H1 (cell line): ENCODE data around the gene FZD8. TPM values are rescaled to one million over a fixed set of nuclear protein-coding genes. Genes with fewer than 3 reads are reported as not detected.

Experiments used
- CTCF ChIA-PET: fragments of 300-600 bp; sonication (Branson Sonifier 250); formaldehyde crosslinking; loops from one replicate; lab custom pipeline; 2021; ENCODE audit not compliant: partially characterized antibody; lab: Charles Lee
- POLR2A ChIA-PET: fragments of 300-600 bp; sonication (Branson Sonifier 250); formaldehyde crosslinking; loops from one replicate; lab custom pipeline; 2021; ENCODE audit warnings: inconsistent platforms; ENCODE audit not compliant: partially characterized antibody; lab: Charles Lee
- DNase-seq, 2 experiments: peaks; one replicate each; pipeline versions ENCODE4 v3.0.0 to v3.0.0-alpha.2; 2010 to 2022; ENCODE audit warnings: low spot score in 2 of 2, low read depth in 1 of 2, mixed read lengths in 1 of 2
- FAIRE-seq: peaks from 2 replicates; lab custom pipeline; 2011; peaks lifted over from hg19 to GRCh38; lab: Jason Lieb, UNC
- H2AFZ ChIP-seq: 2 replicates; pipeline ENCODE4 v1.8.1; 2012; ENCODE audit warnings: low read length, inconsistent platforms
- H2AK5ac ChIP-seq: 2 replicates; pipeline ENCODE4 v1.6.1; 2013; ENCODE audit warnings: low read depth, low read length
- H2BK120ac ChIP-seq: replicated peaks from 2 replicates; pipeline ENCODE3; 2013; ENCODE audit warnings: low read depth, low read length, inconsistent platforms
- H2BK12ac ChIP-seq: 2 replicates; pipeline ENCODE4 v1.6.1; 2013; ENCODE audit warnings: low read depth, low read length
- H2BK15ac ChIP-seq: 2 replicates; pipeline ENCODE4 v1.6.1; 2013; ENCODE audit warnings: low read length
- H2BK20ac ChIP-seq: 2 replicates; pipeline ENCODE4 v1.6.1; 2013; ENCODE audit warnings: low read length
- H2BK5ac ChIP-seq: 2 replicates; pipeline ENCODE4 v1.6.1; 2013; ENCODE audit warnings: low read depth, low read length
- H3K14ac ChIP-seq: 2 replicates; pipeline ENCODE4 v1.6.1; 2013; ENCODE audit warnings: inconsistent platforms; ENCODE audit not compliant: insufficient read length
- H3K18ac ChIP-seq: 2 replicates; pipeline ENCODE4 v1.6.1; 2013; ENCODE audit warnings: low read length; ENCODE audit errors: extremely low read depth
- H3K23ac ChIP-seq: 2 replicates; pipeline ENCODE4 v1.6.1; 2013; ENCODE audit warnings: inconsistent platforms; ENCODE audit not compliant: insufficient read length
- H3K23me2 ChIP-seq: 2 replicates; pipeline ENCODE4 v1.6.1; 2013; ENCODE audit warnings: low read depth, low read length
- H3K27ac ChIP-seq: 2 replicates; pipeline ENCODE4 v1.6.1; 2011; ENCODE audit warnings: low read depth, low read length, inconsistent platforms
- H3K27me3 ChIP-seq, 4 experiments: replicated peaks in 1 of 4; 1 replicate in 1 of 4; 2 replicates in 3 of 4; pipeline versions ENCODE4 v1.6.1 to v1.8.1; 2011 to 2013; ENCODE audit warnings: low read length in 3 of 4, mild to moderate bottlenecking in 3 of 4, inconsistent platforms in 2 of 4, mixed read lengths in 2 of 4, moderate library complexity in 1 of 4; ENCODE audit not compliant: control insufficient read depth in 3 of 4, insufficient read depth in 3 of 4; ENCODE audit errors: extremely low read depth in 1 of 4
- H3K36me3 ChIP-seq, 4 experiments: 2 replicates each; pipeline versions ENCODE4 v1.6.1 to v1.8.1; 2011 to 2013; ENCODE audit warnings: mild to moderate bottlenecking in 4 of 4, low read length in 3 of 4, moderate library complexity in 2 of 4, control low read depth in 1 of 4, inconsistent platforms in 1 of 4; ENCODE audit not compliant: insufficient read depth in 4 of 4, control insufficient read depth in 2 of 4
- H3K4ac ChIP-seq: replicated peaks from 2 replicates; pipeline ENCODE3; 2013; ENCODE audit warnings: low read length, low read depth, mixed read lengths, inconsistent platforms; ENCODE audit not compliant: insufficient read length
- H3K4me1 ChIP-seq, 4 experiments: replicated peaks in 1 of 4; 1 replicate in 1 of 4; 2 replicates in 3 of 4; pipeline versions ENCODE4 v1.6.1 to v1.8.1; 2011 to 2013; ENCODE audit warnings: low read length in 3 of 4, inconsistent platforms in 2 of 4, mixed read lengths in 1 of 4; ENCODE audit not compliant: insufficient read depth in 4 of 4, control insufficient read depth in 3 of 4
- H3K4me2 ChIP-seq, 2 experiments: 2 replicates each; pipeline versions ENCODE4 v1.6.1 to v1.8.1; 2011 to 2013; ENCODE audit warnings: low read depth in 2 of 2, low read length in 2 of 2, control low read depth in 1 of 2, inconsistent platforms in 1 of 2, mild to moderate bottlenecking in 1 of 2; ENCODE audit not compliant: insufficient read depth in 1 of 2
- H3K4me3 ChIP-seq, 4 experiments: fragments of 200-600, 300-600 bp in 1 of 4; sonication (generic), shearing (Covaris generic), sonication (Bioruptor Twin) in 1 of 4; 2 replicates each; pipeline versions ENCODE4 v1.5.1 to v1.8.1; 2011 to 2016; ENCODE audit warnings: low read length in 4 of 4, low read depth in 3 of 4, control low read depth in 2 of 4, inconsistent platforms in 2 of 4, mild to moderate bottlenecking in 2 of 4, mixed read lengths in 1 of 4, moderate library complexity in 1 of 4; ENCODE audit not compliant: insufficient read depth in 2 of 4; ENCODE audit errors: extremely low read depth in 1 of 4
- H3K56ac ChIP-seq: replicated peaks from 2 replicates; pipeline ENCODE3; 2013; ENCODE audit warnings: low read depth, mild to moderate bottlenecking, mixed read lengths, low read length, inconsistent platforms; ENCODE audit not compliant: insufficient read length
- H3K79me1 ChIP-seq: 2 replicates; pipeline ENCODE4 v1.6.1; 2013; ENCODE audit warnings: low read depth, low read length, control low read depth
- H3K79me2 ChIP-seq, 2 experiments: 2 replicates each; pipeline versions ENCODE4 v1.6.1 to v1.8.1; 2012 to 2013; ENCODE audit warnings: low read length in 2 of 2, mild to moderate bottlenecking in 2 of 2, inconsistent platforms in 1 of 2; ENCODE audit not compliant: insufficient read depth in 2 of 2, control insufficient read depth in 1 of 2
- H3K9ac ChIP-seq, 4 experiments: replicated peaks in 1 of 4; 1 replicate in 1 of 4; 2 replicates in 3 of 4; pipeline versions ENCODE4 v1.6.1 to v1.8.1; 2011 to 2013; ENCODE audit warnings: low read depth in 3 of 4, low read length in 3 of 4, control low read depth in 2 of 4, mild to moderate bottlenecking in 2 of 4, moderate library complexity in 2 of 4, inconsistent platforms in 1 of 4; ENCODE audit errors: extremely low read depth in 1 of 4
- H3K9me3 ChIP-seq, 2 experiments: 2 replicates each; pipeline versions ENCODE4 v1.6.1 to v1.8.1; 2012 to 2013; ENCODE audit warnings: mild to moderate bottlenecking in 2 of 2, moderate library complexity in 2 of 2, control low read depth in 1 of 2, inconsistent platforms in 1 of 2, low read depth in 1 of 2, low read length in 1 of 2, mixed read lengths in 1 of 2; ENCODE audit not compliant: insufficient read depth in 2 of 2
- H4K20me1 ChIP-seq, 2 experiments: replicated peaks in 1 of 2; 2 replicates each; pipeline versions ENCODE3 to v1.8.1; 2011 to 2013; ENCODE audit warnings: inconsistent platforms in 2 of 2, low read length in 2 of 2, mild to moderate bottlenecking in 1 of 2; ENCODE audit not compliant: insufficient read depth in 2 of 2, control insufficient read depth in 1 of 2
- H4K5ac ChIP-seq: 2 replicates; pipeline ENCODE4 v1.6.1; 2013; ENCODE audit warnings: low read length, low read depth, mixed read lengths, inconsistent platforms; ENCODE audit not compliant: insufficient read length
- H4K8ac ChIP-seq: 2 replicates; pipeline ENCODE4 v1.8.0; 2013; ENCODE audit warnings: mild to moderate bottlenecking, moderate library complexity, low read length, inconsistent platforms; ENCODE audit not compliant: insufficient read depth; ENCODE audit errors: extremely low read depth
- H4K91ac ChIP-seq: replicated peaks from 2 replicates; pipeline ENCODE3; 2013; ENCODE audit warnings: low read length, mixed read lengths, inconsistent platforms; ENCODE audit not compliant: insufficient read length
- ZNF274 ChIP-seq: IDR thresholded peaks from 2 replicates; pipeline ENCODE4 v1.7.0; 2012; ENCODE audit warnings: low read length, borderline replicate concordance; ENCODE audit errors: extremely low read depth
- WGBS, 2 experiments: shearing (Covaris generic) in 1 of 2; methylation state at CpG; one replicate each; pipeline versions ENCODE4 v1.1.6 to v1.1.7; 2013 to 2015; ENCODE audit warnings: low lambda C conversion rate in 2 of 2, mixed read lengths in 2 of 2, inconsistent platforms in 1 of 2, low coverage in 1 of 2, missing lambda C conversion rate in 1 of 2; ENCODE audit not compliant: insufficient replicate concordance in 2 of 2, insufficient coverage in 1 of 2, insufficient read length in 1 of 2; ENCODE audit errors: extremely low coverage in 1 of 2, missing lambda C conversion rate in 1 of 2; 5-methylcytosine and 5-hydroxymethylcytosine counted together
- polyA plus RNA-seq, 7 experiments: library from polyadenylated mRNA; depleted of rRNA in 3 of 7; stranded (reverse) in 5 of 7; unstranded in 2 of 7; fragments of >200 nt in 5 of 7; fragments of 200-250 nt in 2 of 7; gene quantifications; 1 replicate in 5 of 7; 2 replicates in 1 of 7; 4 replicates in 1 of 7; pipeline versions ENCODE4 v1.2.1 to v1.2.3, GENCODE V29; 2011 to 2013; ENCODE audit warnings: missing spikeins in 2 of 7, mixed read lengths in 2 of 7
- total RNA-seq: library from RNA; stranded (reverse); fragmentation: NEBNext Ultra II Directional; extraction: Animal tissue kit (Norgen Biotek cat#: 25700); gene quantifications from 2 replicates; pipeline ENCODE4 v1.2.1, GENCODE V29; 2021

FZD8 gene
- total and polyA plus RNA-seq, 2 of the 8 experiments (the other 6 are each of a cell fraction or from before 2014, with no cell fraction given), result 4.8 to 7.1 TPM

DNA sequence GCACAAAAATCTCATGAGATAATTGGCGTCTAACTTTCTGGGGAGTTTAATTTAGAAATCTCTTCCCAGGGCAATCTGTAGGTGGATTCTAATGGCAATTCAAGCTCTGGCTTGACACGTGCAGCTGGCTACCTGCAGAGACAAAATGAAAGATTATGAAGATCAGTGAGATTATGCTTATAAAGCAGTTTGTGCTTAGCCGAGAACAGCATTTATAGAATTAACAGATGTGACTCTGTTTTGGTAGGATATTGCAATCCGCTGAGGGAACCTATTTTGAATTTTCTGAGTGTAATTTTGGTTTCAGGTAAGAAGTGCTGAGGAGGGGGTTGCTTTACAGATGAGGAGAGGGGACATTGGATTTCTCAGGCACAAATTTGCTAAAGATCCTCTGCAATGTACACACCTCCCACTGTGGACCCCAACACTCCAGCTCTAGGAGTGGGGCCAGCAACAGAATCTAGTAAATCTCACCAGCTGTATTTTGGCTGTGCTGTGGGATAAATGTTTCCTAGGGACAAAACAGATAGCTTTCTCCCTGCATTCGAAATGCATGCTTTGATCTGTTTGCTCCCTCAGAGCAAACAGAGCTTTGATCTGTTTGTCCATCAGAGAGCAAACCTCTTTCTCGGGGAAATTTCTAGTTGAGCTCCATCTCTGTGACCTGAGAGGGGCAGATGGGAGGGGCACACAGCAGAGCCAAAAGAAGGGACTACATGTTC lies 29.6 kb downstream of the FZD8 start:
- Histone ChIP-seq H4K20me1 (no peaks in the 10 kb centered on the region), H3K56ac (no peak overlapping the region), H3K23ac (no peak overlapping the region), H3K4ac (no peak overlapping the region), H2BK120ac (no peak overlapping the region), H3K23me2 (no peaks in the 10 kb centered on the region), H3K79me2 (no peaks in the 10 kb centered on the region), H3K27me3 (no peaks in the 10 kb centered on the region; a peak in 1 of 7 replicates), H2BK20ac (no peak overlapping the region), H4K91ac (no peak overlapping the region), H2AFZ (no peak overlapping the region), H3K4me1 (no peaks in the 10 kb centered on the region), H3K14ac (no peak overlapping the region), H3K18ac (no peak overlapping the region), H4K8ac (no peak overlapping the region), H3K36me3 (no peaks in the 10 kb centered on the region), H3K9ac (no peak overlapping the region), H3K79me1 (no peaks in the 10 kb centered on the region), H3K4me3 (no peak overlapping the region), H3K9me3 (peaks cover 4 to 8% of the 10 kb centered on the region in 2 experiments), H3K27ac (no peak overlapping the region), H2BK12ac (no peak overlapping the region), H4K5ac (no peak overlapping the region), H2AK5ac (no peak overlapping the region), H2BK15ac (no peak overlapping the region), H2BK5ac (no peak overlapping the region), H3K4me2 (no peak overlapping the region)
- WGBS, 2 experiments, result 84% methylated on average over 6 of the region's 6 CpGs; no CpG with 5 or more reads in 1 of the 2 experiments
- POLR2A ChIA-PET, result no interaction called here
- no peak for FAIRE-seq
- CTCF ChIA-PET, result interaction anchor here (0.6 to 4.5 kb wide), 14 partner anchors 8 to 1751 kb away, joined by 3 to 59 read pairs (median 5); no protein-coding TSS in a partner anchor
- DNase-seq, result no peak
- TF ChIP-seq ZNF274, result no peak
